Left lung (tissue), 10 donors: ENCODE measurements around the gene CLCN3. TPM values are rescaled to one million over a fixed set of nuclear protein-coding genes. Genes with fewer than 3 reads are reported as not detected.
A peak's percentile ranks its signal among the peaks of the same experiment; 100 is the strongest.
"Not testable (repeated sequence)": the region's sequence is repeated elsewhere in the genome, so short reads cannot be mapped to it uniquely, and the experiment has no call there.

Source experiments
- ATAC-seq: fragments of 200-7000 bp; cut with Tn5 transposase; one replicate; pipeline ENCODE4 v1.9.1; 2020; ENCODE audit warnings: moderate library complexity
- DNase-seq, 4 donors: peaks; one replicate each; pipeline ENCODE4 v3.0.0-alpha.2; 2013 to 2020
- H3K27ac ChIP-seq, 2 donors: fragments of 200-600 bp; sonication (generic) in 1 of 2; one replicate each; pipeline versions ENCODE4 v1.5.0 to v1.8.0; 2020 to 2021
- H3K27me3 ChIP-seq, 2 donors: fragments of 200-600 bp; sonication (generic) in 1 of 2; one replicate each; pipeline versions ENCODE4 v1.5.0 to v1.8.0; 2020 to 2021
- H3K36me3 ChIP-seq, 2 donors: fragments of 200-600 bp; sonication (generic) in 1 of 2; one replicate each; pipeline versions ENCODE4 v1.5.0 to v1.8.0; 2020 to 2021
- H3K4me1 ChIP-seq, 2 donors: fragments of 200-600 bp; one replicate each; pipeline ENCODE4 v1.8.0; 2021
- H3K4me3 ChIP-seq, 2 donors: fragments of 200-600 bp; sonication (generic) in 1 of 2; one replicate each; pipeline versions ENCODE4 v1.5.0 to v1.8.0; 2020 to 2021; ENCODE audit warnings: mild to moderate bottlenecking in 1 of 2
- H3K9me3 ChIP-seq, 2 donors: fragments of 200-600 bp; sonication (generic) in 1 of 2; one replicate each; pipeline versions ENCODE4 v1.5.0 to v1.8.0; 2020 to 2021
- intact Hi-C, 2 donors: fragments of 100-400 bp; cut with DNase I; formaldehyde crosslinking; loops; one replicate each; pipeline versions ENCODE4 v1.11.2 to v1.14.2; 2022
- polyA plus RNA-seq, 6 donors: library from polyadenylated mRNA; unstranded; fragments of 120-200 nt; gene quantifications; one replicate each; pipeline ENCODE4 v1.2.1, GENCODE V29; 2013; ENCODE audit not compliant: insufficient read length in 6 of 6
- total RNA-seq, 2 donors: library from RNA; stranded (reverse); fragmentation: NEBNext Ultra II Directional; extraction: Animal tissue kit (Norgen Biotek cat#: 25700); gene quantifications; one replicate each; pipeline ENCODE4 v1.2.1, GENCODE V29; 2021
- TF ChIP-seq, protein P1 (sequence below), 2 donors: fragments of 200-600 bp; sonication (generic) in 1 of 2; IDR thresholded peaks; one replicate each; pipeline versions ENCODE4 v1.5.0 to v1.8.0; 2021; ENCODE audit warnings: antibody characterized with exemption in 2 of 2
- donor health status: DM: no; HTN: yes; CAD: no.
- donor health status: DM: no; HTN: no; CAD: no.

Gene CLCN3
- total and polyA plus RNA-seq, 8 donors, result 48.1 to 78.2 (median 64.5) TPM

DNA sequence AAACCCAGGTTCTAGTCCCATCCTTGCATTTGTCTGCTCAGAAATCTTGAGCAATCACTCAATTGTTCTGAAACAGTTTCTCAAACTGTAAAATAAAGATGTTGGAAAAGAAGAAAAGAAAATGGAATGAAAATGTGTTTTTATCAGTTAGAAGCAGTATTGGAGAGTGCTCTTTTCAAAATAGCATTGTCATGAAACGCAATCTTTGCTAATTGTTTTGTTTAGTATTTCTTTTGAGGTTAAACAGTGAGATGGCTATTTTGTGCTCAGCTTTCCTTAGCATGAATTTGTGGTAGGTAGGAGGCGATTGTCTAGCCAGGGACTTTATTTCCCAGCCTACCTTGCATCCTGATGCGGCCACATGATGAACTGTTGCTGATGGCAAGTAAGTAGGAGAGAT is 148.0 kb downstream of the CLCN3 start:
- intact Hi-C loops, result no loop called here
- Histone ChIP-seq H3K27me3 (no peaks in the 10 kb centered on the region), H3K9me3 (no peaks in the 10 kb centered on the region), H3K36me3 (no peaks in the 10 kb centered on the region), H3K27ac (no peak overlapping the region), H3K4me3 (no peak overlapping the region), H3K4me1 (no peaks in the 10 kb centered on the region)
- TF ChIP-seq, protein P1, sequence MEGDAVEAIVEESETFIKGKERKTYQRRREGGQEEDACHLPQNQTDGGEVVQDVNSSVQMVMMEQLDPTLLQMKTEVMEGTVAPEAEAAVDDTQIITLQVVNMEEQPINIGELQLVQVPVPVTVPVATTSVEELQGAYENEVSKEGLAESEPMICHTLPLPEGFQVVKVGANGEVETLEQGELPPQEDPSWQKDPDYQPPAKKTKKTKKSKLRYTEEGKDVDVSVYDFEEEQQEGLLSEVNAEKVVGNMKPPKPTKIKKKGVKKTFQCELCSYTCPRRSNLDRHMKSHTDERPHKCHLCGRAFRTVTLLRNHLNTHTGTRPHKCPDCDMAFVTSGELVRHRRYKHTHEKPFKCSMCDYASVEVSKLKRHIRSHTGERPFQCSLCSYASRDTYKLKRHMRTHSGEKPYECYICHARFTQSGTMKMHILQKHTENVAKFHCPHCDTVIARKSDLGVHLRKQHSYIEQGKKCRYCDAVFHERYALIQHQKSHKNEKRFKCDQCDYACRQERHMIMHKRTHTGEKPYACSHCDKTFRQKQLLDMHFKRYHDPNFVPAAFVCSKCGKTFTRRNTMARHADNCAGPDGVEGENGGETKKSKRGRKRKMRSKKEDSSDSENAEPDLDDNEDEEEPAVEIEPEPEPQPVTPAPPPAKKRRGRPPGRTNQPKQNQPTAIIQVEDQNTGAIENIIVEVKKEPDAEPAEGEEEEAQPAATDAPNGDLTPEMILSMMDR (IDR thresholded peaks at IDR 0.05), result no peak
- no peak for ATAC-seq
- DNase-seq, result no peak

GRCh38 chr4:169770416-169770815 is 150.0 kb downstream of the CLCN3 start:
- H3K36me3 ChIP-seq, result no peaks in the 10 kb centered on the region
- no peak overlapping the region for H3K27ac ChIP-seq
- no peaks in the 10 kb centered on the region for H3K9me3 ChIP-seq
- H3K4me3 ChIP-seq, result no peak overlapping the region
- intact Hi-C loops, result no loop called here
- TF ChIP-seq, protein P1 (IDR thresholded peaks at IDR 0.05), result no peak
- peaks cover 11 to 16% of the 10 kb centered on the region in 2 donors for H3K27me3 ChIP-seq
- ATAC-seq (no peak), DNase-seq (peak in 1 of 4 donors; percentile 54)
- peaks cover 0 to 7% of the 10 kb centered on the region in 2 donors for H3K4me1 ChIP-seq

DNA sequence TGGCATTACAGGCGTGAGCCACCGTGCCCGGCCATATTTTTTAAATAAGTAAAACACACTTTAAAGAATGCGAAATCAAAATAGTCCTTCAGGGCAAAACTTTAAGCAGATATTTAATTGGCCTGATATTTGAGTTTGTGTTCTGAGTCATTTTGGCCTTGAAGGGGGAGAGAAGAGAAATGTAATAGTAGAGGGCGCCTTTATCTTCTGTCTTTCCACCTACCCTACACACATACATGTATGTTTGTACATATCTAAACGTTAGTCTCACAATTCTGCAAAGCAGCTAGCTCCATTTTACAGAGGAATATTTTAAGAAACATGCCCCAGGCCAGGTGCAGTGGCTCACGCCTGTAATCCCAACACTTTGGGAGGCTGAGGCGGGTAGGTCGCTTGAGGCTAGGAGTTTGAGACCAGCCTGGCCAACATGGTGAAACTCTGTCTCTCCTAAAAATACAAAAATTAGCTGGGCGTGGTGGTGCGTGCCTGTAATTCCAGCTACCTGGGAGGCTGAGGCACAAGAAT is 151.2 kb downstream of the CLCN3 start:
- intact Hi-C loops, H3K27ac ChIP-seq, DNase-seq, H3K4me3 ChIP-seq, ATAC-seq, H3K36me3 ChIP-seq, H3K9me3 ChIP-seq, H3K4me1 ChIP-seq: not testable (repeated sequence)
- H3K27me3 ChIP-seq, result peaks cover 14 to 24% of the 10 kb centered on the region in 2 donors

Other genes starting within 250 kb of the CLCN3 start
- gene NEK1, start 8.0 kb upstream of the CLCN3 start, total RNA-seq, result 10 to 100 TPM; 13.2 to 14.1 TPM
- gene NEK1, start 8.0 kb upstream of the CLCN3 start, polyA plus RNA-seq, result 10 to 100 TPM; 24.9 to 30.9 (median 28.6) TPM
- 10 to 100 TPM; 16.0 to 20.3 TPM for gene HPF1, start 137.4 kb downstream of the CLCN3 start, total RNA-seq
- 10 to 100 TPM; 41.0 to 51.3 (median 46.8) TPM for gene HPF1, start 137.4 kb downstream of the CLCN3 start, polyA plus RNA-seq